WERI-Rb-1 (cell line): ENCODE measurements around the gene TDG.
"Not testable (repeated sequence)": the region's sequence is repeated elsewhere in the genome, so short reads cannot be mapped to it uniquely, and the experiment has no call there.

Experiments
- DNase-seq: peaks from one replicate; pipeline ENCODE4 v3.0.0-alpha.2; 2020
- H3K27ac ChIP-seq: fragments of 250-450 bp; sonication (Bioruptor Pico); 2 replicates; pipeline ENCODE4 v1.5.1; 2020; ENCODE audit warnings: mild to moderate bottlenecking, moderate library complexity
- H3K27me3 ChIP-seq: fragments of 250-450 bp; sonication (Bioruptor Pico); 2 replicates; pipeline ENCODE4 v1.5.1; 2021; ENCODE audit warnings: mild to moderate bottlenecking, low read depth, moderate library complexity; ENCODE audit not compliant: insufficient read depth, severe bottlenecking
- H3K36me3 ChIP-seq: fragments of 250-450 bp; sonication (Bioruptor Pico); 2 replicates; pipeline ENCODE4 v1.5.1; 2020; ENCODE audit warnings: mild to moderate bottlenecking, moderate library complexity
- H3K4me3 ChIP-seq: 2 replicates; pipeline ENCODE4 v1.5.1; 2011; ENCODE audit warnings: low read depth, mild to moderate bottlenecking, control low read depth, low read length
- H3K9me3 ChIP-seq: fragments of 250-450 bp; sonication (Bioruptor Pico); 2 replicates; pipeline ENCODE4 v1.5.1; 2021; ENCODE audit warnings: mild to moderate bottlenecking, moderate library complexity; ENCODE audit not compliant: severe bottlenecking
- TF ChIP-seq, protein P1 (sequence below): IDR thresholded peaks from 2 replicates; pipeline ENCODE4 v1.5.1; 2011; ENCODE audit warnings: low read depth, mild to moderate bottlenecking, control low read depth, inconsistent platforms, low read length

Gene TDG

GRCh38 chr12:104025771-104026170 is 60.1 kb downstream of the TDG start:
- H3K9me3 ChIP-seq: peaks cover 3% of the 10 kb centered on the region
- no peaks in the 10 kb centered on the region for H3K27me3 ChIP-seq
- no peaks in the 10 kb centered on the region for H3K36me3 ChIP-seq
- DNase-seq: no peak
- H3K4me3 ChIP-seq: no peak overlapping the region
- TF ChIP-seq, protein P1, sequence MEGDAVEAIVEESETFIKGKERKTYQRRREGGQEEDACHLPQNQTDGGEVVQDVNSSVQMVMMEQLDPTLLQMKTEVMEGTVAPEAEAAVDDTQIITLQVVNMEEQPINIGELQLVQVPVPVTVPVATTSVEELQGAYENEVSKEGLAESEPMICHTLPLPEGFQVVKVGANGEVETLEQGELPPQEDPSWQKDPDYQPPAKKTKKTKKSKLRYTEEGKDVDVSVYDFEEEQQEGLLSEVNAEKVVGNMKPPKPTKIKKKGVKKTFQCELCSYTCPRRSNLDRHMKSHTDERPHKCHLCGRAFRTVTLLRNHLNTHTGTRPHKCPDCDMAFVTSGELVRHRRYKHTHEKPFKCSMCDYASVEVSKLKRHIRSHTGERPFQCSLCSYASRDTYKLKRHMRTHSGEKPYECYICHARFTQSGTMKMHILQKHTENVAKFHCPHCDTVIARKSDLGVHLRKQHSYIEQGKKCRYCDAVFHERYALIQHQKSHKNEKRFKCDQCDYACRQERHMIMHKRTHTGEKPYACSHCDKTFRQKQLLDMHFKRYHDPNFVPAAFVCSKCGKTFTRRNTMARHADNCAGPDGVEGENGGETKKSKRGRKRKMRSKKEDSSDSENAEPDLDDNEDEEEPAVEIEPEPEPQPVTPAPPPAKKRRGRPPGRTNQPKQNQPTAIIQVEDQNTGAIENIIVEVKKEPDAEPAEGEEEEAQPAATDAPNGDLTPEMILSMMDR: no peak
- H3K27ac ChIP-seq: no peak overlapping the region

GRCh38 chr12:104026841-104027599 is 61.3 kb downstream of the TDG start:
- Histone ChIP-seq H3K4me3 (peak overlapping the region; percentile 23; the same call in 1 of the 2 replicates), H3K9me3 (peaks cover 3% of the 10 kb centered on the region), H3K27me3 (no peaks in the 10 kb centered on the region), H3K36me3 (no peaks in the 10 kb centered on the region), H3K27ac (peak overlapping the region; percentile 59)
- TF ChIP-seq, protein P1: no peak
- DNase-seq: peak; percentile 14

- DNase-seq, H3K27ac ChIP-seq, H3K9me3 ChIP-seq, H3K4me3 ChIP-seq, H3K27me3 ChIP-seq, H3K36me3 ChIP-seq: not testable (repeated sequence)
Observed at GRCh38 chr12:104030596-104030995, 64.9 kb downstream of the TDG start.

DNA sequence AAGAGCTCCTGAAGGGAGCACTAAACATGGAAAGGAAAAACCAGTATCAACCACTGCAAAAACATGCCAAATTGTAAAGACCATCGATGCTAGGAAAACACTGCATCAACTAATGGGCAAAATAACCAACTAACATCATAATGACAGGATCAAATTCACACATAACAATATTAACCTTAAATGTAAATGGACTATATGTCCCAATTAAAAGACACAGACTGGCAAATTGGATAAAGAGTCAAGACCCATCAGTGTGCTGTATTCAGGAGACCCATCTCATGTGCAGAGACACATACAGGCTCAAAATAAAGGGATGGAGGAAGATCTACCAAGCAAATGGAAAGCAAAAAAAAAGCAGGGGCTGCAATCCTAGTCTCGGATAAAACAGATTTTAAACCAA is 70.5 kb downstream of the TDG start:
- H3K9me3 ChIP-seq, DNase-seq, H3K27ac ChIP-seq, H3K36me3 ChIP-seq, H3K4me3 ChIP-seq, H3K27me3 ChIP-seq: not testable (repeated sequence)
